HepG2 (cell line): ENCODE results near the gene PMEPA1. TPM values are rescaled to one million over a fixed set of nuclear protein-coding genes. Genes with fewer than 3 reads are reported as not detected.

ENCODE experiments used
- ATAC-seq: fragments of 200-7000 bp; cut with Tn5 transposase; 3 replicates; pipeline ENCODE4 v1.9.1; 2020; ENCODE audit warnings: mild to moderate bottlenecking, moderate library complexity
- BruUV-seq: library from RNA; stranded (reverse); fragments of 400-500 nt; replicated peaks from 2 replicates; lab custom pipeline; 2021; lab: Mats Ljungman, UMichigan
- CTCF ChIA-PET: fragments of 300-600 bp; formaldehyde crosslinking; extraction: SDS; loops from one replicate; lab custom pipeline; 2021; ENCODE audit warnings: low total read pairs, inconsistent platforms, low intra/inter-chr PET ratio; lab: Yijun Ruan, JAX
- POLR2A ChIA-PET: fragments of 350-600 bp; sonication (Branson Sonifier 250); formaldehyde crosslinking; loops from one replicate; lab custom pipeline; 2020; ENCODE audit warnings: antibody characterized with exemption, inconsistent platforms; lab: Yijun Ruan, JAX
- DNase-seq: peaks from one replicate; pipeline ENCODE4 v3.0.0-alpha.2; 2015; ENCODE audit warnings: low spot score
- FAIRE-seq: peaks from 3 replicates; lab custom pipeline; 2011; peaks lifted over from hg19 to GRCh38; lab: Jason Lieb, UNC
- H2AFZ ChIP-seq: one replicate; pipeline ENCODE4 v1.6.1; 2011; ENCODE audit warnings: low read length, inconsistent platforms
- H3K27ac ChIP-seq: fragments of 300-600 bp; 3 replicates; pipeline ENCODE4 v1.8.0; 2011; ENCODE audit warnings: mixed run types, mild to moderate bottlenecking, mixed read lengths, low read length, inconsistent platforms; ENCODE audit not compliant: insufficient read depth; ENCODE audit errors: extremely low read length
- H3K27me3 ChIP-seq, 2 experiments: fragments of 200-600 bp in 1 of 2; 2 replicates in 1 of 2; 3 replicates in 1 of 2; pipeline versions ENCODE4 v1.6.0 to v1.8.0; 2011; ENCODE audit warnings: low read length in 2 of 2, mild to moderate bottlenecking in 2 of 2, moderate library complexity in 2 of 2, inconsistent platforms in 1 of 2; ENCODE audit not compliant: insufficient read depth in 2 of 2, control insufficient read depth in 1 of 2
- H3K36me3 ChIP-seq, 2 experiments: fragments of 200-600 bp in 1 of 2; replicated peaks in 1 of 2; 2 replicates in 1 of 2; 3 replicates in 1 of 2; pipeline versions ENCODE4 v1.5.1 to v1.8.0; 2011; ENCODE audit warnings: low read length in 2 of 2, inconsistent platforms in 1 of 2; ENCODE audit not compliant: insufficient read depth in 2 of 2, control insufficient read depth in 1 of 2
- H3K4me1 ChIP-seq: 2 replicates; pipeline ENCODE4 v1.5.1; 2012; ENCODE audit warnings: low read length, inconsistent platforms; ENCODE audit not compliant: insufficient read depth
- H3K4me2 ChIP-seq: 2 replicates; pipeline ENCODE4 v1.6.0; 2011; ENCODE audit warnings: low read depth, low read length, inconsistent platforms
- H3K4me3 ChIP-seq, 3 experiments: fragments of 200-600 bp in 1 of 3; sonication (generic), shearing (Covaris generic) in 1 of 3; replicated peaks in 1 of 3; 2 replicates each; pipeline ENCODE4 v1.5.1; 2011 to 2016; ENCODE audit warnings: low read length in 3 of 3, inconsistent platforms in 2 of 3, low read depth in 2 of 3, mild to moderate bottlenecking in 2 of 3, control low read depth in 1 of 3, mixed read lengths in 1 of 3; ENCODE audit not compliant: insufficient read depth in 1 of 3
- H3K79me2 ChIP-seq: one replicate; pipeline ENCODE4 v1.6.1; 2011; ENCODE audit warnings: low read length, inconsistent platforms; ENCODE audit not compliant: insufficient read depth
- H3K9ac ChIP-seq: 2 replicates; pipeline ENCODE4 v1.6.0; 2011; ENCODE audit warnings: mild to moderate bottlenecking, low read depth, low read length, inconsistent platforms; ENCODE audit not compliant: insufficient read depth
- H3K9me3 ChIP-seq: 2 replicates; pipeline ENCODE4 v1.5.1; 2012; ENCODE audit warnings: mild to moderate bottlenecking, low read length
- H4K20me1 ChIP-seq: 2 replicates; pipeline ENCODE4 v1.6.0; 2011; ENCODE audit warnings: inconsistent platforms, mild to moderate bottlenecking, low read length, moderate library complexity; ENCODE audit not compliant: insufficient read depth
- HOXA3 ChIP-seq: sonication (generic); formaldehyde crosslinking; IDR thresholded peaks from 2 replicates; pipeline ENCODE4 v1.5.0; 2020; ENCODE audit warnings: missing genetic modification reagents
- PRMT3 ChIP-seq: sonication (generic); formaldehyde crosslinking; IDR thresholded peaks from 2 replicates; pipeline ENCODE4 v1.8.1; 2022; ENCODE audit warnings: low read depth, mild to moderate bottlenecking, moderate library complexity, missing genetic modification reagents, borderline replicate concordance
- PRPF4 ChIP-seq: fragments of 200-400 bp; formaldehyde crosslinking; IDR thresholded peaks from 2 replicates; pipeline ENCODE4 v1.6.1; 2016; ENCODE audit warnings: low read length, low read depth; ENCODE audit not compliant: poor library complexity, severe bottlenecking
- RARA ChIP-seq: IDR thresholded peaks from 2 replicates; pipeline ENCODE4 v1.6.1; 2016; ENCODE audit warnings: missing genetic modification reagents, missing compliant biosample characterization
- ZFP41 ChIP-seq: sonication (generic); formaldehyde crosslinking; IDR thresholded peaks from 2 replicates; pipeline ENCODE4 v1.4.0; 2020; ENCODE audit warnings: mild to moderate bottlenecking, missing genetic modification reagents, borderline replicate concordance
- ZNF761 ChIP-seq: sonication (generic); formaldehyde crosslinking; conservative IDR thresholded peaks from 2 replicates; pipeline ENCODE4 v1.4.0; 2020; ENCODE audit warnings: mild to moderate bottlenecking, missing genetic modification reagents
- WGBS: methylation state at CpG from one replicate; pipeline ENCODE4 v1.1.6; 2017; ENCODE audit warnings: low lambda C conversion rate; 5-methylcytosine and 5-hydroxymethylcytosine counted together
- in situ Hi-C: cut with HindIII; loops from 2 replicates; pipeline ENCODE4 v1.10.0; 2017; ENCODE audit warnings: low pct_unique_long_range_greater_than_20kb; ENCODE audit not compliant: extremely low pct_ligation_motif_present
- intact Hi-C: fragments of 100-400 bp; cut with micrococcal nuclease; formaldehyde crosslinking; loops from one replicate; pipeline ENCODE4 v1.10.0; 2022; ENCODE audit not compliant: unreplicated experiment
- polyA plus RNA-seq, 8 experiments: library from polyadenylated mRNA; depleted of rRNA in 3 of 8; stranded (reverse) in 7 of 8; unstranded in 1 of 8; fragments of >200 nt; fragmentation: Illumina TruSeq in 4 of 8; extraction: Trizol in 4 of 8; gene quantifications; 2 replicates each; pipeline versions ENCODE4 v1.2.1 to v1.2.3, GENCODE V29; 2011 to 2016; ENCODE audit warnings: low read depth in 4 of 8, missing spikeins in 1 of 8, mixed read lengths in 1 of 8; ENCODE audit not compliant: insufficient read depth in 1 of 8
- total RNA-seq, 5 experiments: library from RNA; depleted of rRNA; stranded (reverse); fragments of >200 nt; fragmentation: Illumina TruSeq; extraction: Trizol; gene quantifications; 2 replicates each; pipeline ENCODE4 v1.2.3, GENCODE V29; 2016; ENCODE audit warnings: low read depth in 1 of 5
- TF ChIP-seq, protein P1 (sequence below): sonication (generic); formaldehyde crosslinking; IDR thresholded peaks from 2 replicates; pipeline ENCODE4 v1.4.0; 2020; ENCODE audit warnings: missing genetic modification reagents
- TF ChIP-seq, protein P2 (sequence below): sonication (generic); formaldehyde crosslinking; IDR thresholded peaks from 2 replicates; pipeline ENCODE4 v1.8.1; 2023; ENCODE audit warnings: mild to moderate bottlenecking, inconsistent platforms, moderate library complexity, missing genetic modification reagents, borderline replicate concordance
- TF ChIP-seq, protein P3 (sequence below): sonication (generic); formaldehyde crosslinking; IDR thresholded peaks from 2 replicates; pipeline ENCODE4 v1.8.0; 2022; ENCODE audit warnings: mild to moderate bottlenecking, missing genetic modification reagents, moderate library complexity
- TF ChIP-seq, protein P4 (sequence below): sonication (generic); formaldehyde crosslinking; IDR thresholded peaks from 2 replicates; pipeline ENCODE4 v1.8.0; 2022; ENCODE audit warnings: missing genetic modification reagents, mild to moderate bottlenecking, moderate library complexity, borderline replicate concordance
- TF ChIP-seq, protein P5 (sequence below): sonication (generic); formaldehyde crosslinking; IDR thresholded peaks from 2 replicates; pipeline ENCODE4 v1.4.0; 2020; ENCODE audit warnings: missing genetic modification reagents, borderline replicate concordance

The PMEPA1 gene
- total and polyA plus RNA-seq, 2 of the 13 experiments (the other 11 are each of a cell fraction or from before 2014, with no cell fraction given): not detected

DNA sequence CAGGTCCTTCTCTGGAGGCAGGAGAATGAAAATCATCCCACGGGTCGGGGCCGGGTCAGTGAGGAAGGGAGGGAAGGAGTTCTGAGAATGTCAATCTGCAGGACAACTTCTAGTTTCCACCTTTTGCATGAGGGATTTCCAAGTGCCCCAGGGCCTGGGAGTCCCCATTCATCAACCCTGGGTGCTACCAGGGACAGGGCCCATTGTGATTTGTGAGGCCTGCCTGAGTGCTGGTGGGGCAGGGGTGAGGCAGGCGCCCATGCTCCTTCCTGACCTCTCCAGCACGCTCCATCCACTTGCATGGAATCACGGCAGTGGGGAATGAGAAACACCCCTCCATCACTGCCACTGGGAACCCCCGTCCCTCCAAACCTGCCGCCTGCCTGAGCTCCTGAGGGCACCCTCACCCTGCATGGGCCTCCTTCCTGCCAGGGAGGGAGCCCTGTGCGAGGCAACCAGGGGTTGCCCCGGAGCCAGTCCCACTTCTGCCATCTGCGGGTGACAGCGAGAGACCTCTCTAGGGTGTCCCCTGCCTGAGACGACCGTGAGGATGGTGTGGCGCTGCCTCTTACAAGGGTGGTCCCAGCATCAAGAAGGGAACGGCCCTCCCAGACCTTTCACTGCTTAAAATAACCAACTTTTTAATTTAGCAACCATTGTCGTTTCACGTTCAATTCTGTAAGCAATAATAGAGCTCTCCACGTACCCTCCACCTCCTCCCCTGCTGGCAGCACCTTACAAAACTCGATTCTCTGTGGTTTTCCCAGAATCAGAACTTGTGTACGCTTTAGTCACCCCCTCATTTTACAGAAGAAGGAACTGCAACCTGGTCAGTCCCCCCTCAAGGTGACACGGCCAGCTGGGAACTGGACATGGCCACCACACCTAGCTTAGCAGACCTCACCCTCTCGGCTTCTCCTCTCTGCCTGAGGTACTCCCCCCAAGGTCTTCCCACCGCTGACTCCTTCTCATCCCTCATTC is 28.6 kb downstream of the PMEPA1 start:
- ChIA-PET CTCF (no interaction called here), POLR2A (no interaction called here)
- H3K79me2 ChIP-seq: no peaks in the 10 kb centered on the region
- no peaks in the 10 kb centered on the region for H3K9me3 ChIP-seq
- no peaks in the 10 kb centered on the region for H3K36me3 ChIP-seq
- no peak overlapping the region for H2AFZ ChIP-seq
- H4K20me1 ChIP-seq: no peaks in the 10 kb centered on the region; the same call in 1 of the 2 replicates
- FAIRE-seq (no peak), DNase-seq (no peak), ATAC-seq (peak; percentile 55)
- no peak overlapping the region for H3K9ac ChIP-seq
- in situ Hi-C loops: no loop called here
- H3K4me1 ChIP-seq: no peaks in the 10 kb centered on the region
- H3K27me3 ChIP-seq: peaks cover 15 to 100% of the 10 kb centered on the region in 2 experiments
- H3K4me2 ChIP-seq: no peak overlapping the region
- BruUV-seq: no TSS peak
- no peak overlapping the region for H3K4me3 ChIP-seq
- 9% methylated on average over 18 of the region's 24 CpGs for WGBS
- no peak overlapping the region for H3K27ac ChIP-seq
- intact Hi-C loops: no loop called here
- TF ChIP-seq ZNF761 (no peak), RARA (CRISPR knock-in tag) (no peak), PRMT3 (no peak), PRPF4 (no peak), ZFP41 (CRISPR knock-in tag) (no peak), HOXA3 (CRISPR knock-in tag) (0 out of 2 replicates have a peak, but pooled peaks have one; percentile 7)
- TF ChIP-seq, protein P1, sequence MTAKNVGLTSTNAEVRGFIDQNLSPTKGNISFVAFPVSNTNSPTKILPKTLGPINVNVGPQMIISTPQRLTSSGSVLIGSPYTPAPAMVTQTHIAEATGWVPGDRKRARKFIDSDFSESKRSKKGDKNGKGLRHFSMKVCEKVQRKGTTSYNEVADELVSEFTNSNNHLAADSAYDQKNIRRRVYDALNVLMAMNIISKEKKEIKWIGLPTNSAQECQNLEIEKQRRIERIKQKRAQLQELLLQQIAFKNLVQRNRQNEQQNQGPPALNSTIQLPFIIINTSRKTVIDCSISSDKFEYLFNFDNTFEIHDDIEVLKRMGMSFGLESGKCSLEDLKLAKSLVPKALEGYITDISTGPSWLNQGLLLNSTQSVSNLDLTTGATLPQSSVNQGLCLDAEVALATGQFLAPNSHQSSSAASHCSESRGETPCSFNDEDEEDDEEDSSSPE: no peak
- TF ChIP-seq, protein P2, sequence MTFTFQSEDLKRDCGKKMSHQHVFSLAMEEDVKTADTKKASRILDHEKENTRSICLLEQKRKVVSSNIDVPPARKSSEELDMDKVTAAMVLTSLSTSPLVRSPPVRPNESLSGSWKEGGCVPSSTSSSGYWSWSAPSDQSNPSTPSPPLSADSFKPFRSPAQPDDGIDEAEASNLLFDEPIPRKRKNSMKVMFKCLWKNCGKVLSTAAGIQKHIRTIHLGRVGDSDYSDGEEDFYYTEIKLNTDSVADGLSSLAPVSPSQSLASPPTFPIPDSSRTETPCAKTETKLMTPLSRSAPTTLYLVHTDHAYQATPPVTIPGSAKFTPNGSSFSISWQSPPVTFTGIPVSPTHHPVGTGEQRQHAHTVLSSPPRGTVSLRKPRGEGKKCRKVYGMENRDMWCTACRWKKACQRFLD (CRISPR knock-in tag): no peak
- TF ChIP-seq, protein P3, sequence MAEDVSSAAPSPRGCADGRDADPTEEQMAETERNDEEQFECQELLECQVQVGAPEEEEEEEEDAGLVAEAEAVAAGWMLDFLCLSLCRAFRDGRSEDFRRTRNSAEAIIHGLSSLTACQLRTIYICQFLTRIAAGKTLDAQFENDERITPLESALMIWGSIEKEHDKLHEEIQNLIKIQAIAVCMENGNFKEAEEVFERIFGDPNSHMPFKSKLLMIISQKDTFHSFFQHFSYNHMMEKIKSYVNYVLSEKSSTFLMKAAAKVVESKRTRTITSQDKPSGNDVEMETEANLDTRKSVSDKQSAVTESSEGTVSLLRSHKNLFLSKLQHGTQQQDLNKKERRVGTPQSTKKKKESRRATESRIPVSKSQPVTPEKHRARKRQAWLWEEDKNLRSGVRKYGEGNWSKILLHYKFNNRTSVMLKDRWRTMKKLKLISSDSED (CRISPR knock-in tag): no peak
- TF ChIP-seq, protein P4, sequence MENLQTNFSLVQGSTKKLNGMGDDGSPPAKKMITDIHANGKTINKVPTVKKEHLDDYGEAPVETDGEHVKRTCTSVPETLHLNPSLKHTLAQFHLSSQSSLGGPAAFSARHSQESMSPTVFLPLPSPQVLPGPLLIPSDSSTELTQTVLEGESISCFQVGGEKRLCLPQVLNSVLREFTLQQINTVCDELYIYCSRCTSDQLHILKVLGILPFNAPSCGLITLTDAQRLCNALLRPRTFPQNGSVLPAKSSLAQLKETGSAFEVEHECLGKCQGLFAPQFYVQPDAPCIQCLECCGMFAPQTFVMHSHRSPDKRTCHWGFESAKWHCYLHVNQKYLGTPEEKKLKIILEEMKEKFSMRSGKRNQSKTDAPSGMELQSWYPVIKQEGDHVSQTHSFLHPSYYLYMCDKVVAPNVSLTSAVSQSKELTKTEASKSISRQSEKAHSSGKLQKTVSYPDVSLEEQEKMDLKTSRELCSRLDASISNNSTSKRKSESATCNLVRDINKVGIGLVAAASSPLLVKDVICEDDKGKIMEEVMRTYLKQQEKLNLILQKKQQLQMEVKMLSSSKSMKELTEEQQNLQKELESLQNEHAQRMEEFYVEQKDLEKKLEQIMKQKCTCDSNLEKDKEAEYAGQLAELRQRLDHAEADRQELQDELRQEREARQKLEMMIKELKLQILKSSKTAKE (CRISPR knock-in tag): no peak
- TF ChIP-seq, protein P5, sequence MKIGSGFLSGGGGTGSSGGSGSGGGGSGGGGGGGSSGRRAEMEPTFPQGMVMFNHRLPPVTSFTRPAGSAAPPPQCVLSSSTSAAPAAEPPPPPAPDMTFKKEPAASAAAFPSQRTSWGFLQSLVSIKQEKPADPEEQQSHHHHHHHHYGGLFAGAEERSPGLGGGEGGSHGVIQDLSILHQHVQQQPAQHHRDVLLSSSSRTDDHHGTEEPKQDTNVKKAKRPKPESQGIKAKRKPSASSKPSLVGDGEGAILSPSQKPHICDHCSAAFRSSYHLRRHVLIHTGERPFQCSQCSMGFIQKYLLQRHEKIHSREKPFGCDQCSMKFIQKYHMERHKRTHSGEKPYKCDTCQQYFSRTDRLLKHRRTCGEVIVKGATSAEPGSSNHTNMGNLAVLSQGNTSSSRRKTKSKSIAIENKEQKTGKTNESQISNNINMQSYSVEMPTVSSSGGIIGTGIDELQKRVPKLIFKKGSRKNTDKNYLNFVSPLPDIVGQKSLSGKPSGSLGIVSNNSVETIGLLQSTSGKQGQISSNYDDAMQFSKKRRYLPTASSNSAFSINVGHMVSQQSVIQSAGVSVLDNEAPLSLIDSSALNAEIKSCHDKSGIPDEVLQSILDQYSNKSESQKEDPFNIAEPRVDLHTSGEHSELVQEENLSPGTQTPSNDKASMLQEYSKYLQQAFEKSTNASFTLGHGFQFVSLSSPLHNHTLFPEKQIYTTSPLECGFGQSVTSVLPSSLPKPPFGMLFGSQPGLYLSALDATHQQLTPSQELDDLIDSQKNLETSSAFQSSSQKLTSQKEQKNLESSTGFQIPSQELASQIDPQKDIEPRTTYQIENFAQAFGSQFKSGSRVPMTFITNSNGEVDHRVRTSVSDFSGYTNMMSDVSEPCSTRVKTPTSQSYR (CRISPR knock-in tag): no peak
